Hepatocyte (in vitro differentiated cells): ENCODE results near the gene HES3. TPM values are rescaled to one million over a fixed set of nuclear protein-coding genes. Genes with fewer than 3 reads are reported as not detected.

ENCODE experiments used
- DNase-seq: peaks from one replicate; pipeline ENCODE4 v3.0.0-alpha.2; 2016; ENCODE audit warnings: low spot score
- H2AFZ ChIP-seq: fragments of 200-600 bp; sonication (generic); 2 replicates; pipeline ENCODE4 v1.6.0; 2016; ENCODE audit warnings: antibody characterized with exemption, mild to moderate bottlenecking
- H3K27ac ChIP-seq: fragments of 200-600 bp; sonication (generic); 2 replicates; pipeline ENCODE4 v1.5.1; 2016; ENCODE audit warnings: mild to moderate bottlenecking
- H3K27me3 ChIP-seq: fragments of 200-600 bp; sonication (generic); 2 replicates; pipeline ENCODE4 v1.6.1; 2016
- H3K36me3 ChIP-seq: fragments of 200-600 bp; sonication (generic); replicated peaks from 2 replicates; pipeline ENCODE4 v1.5.1; 2016; ENCODE audit warnings: low read depth; ENCODE audit not compliant: insufficient read depth
- H3K4me1 ChIP-seq: fragments of 200-600 bp; sonication (generic); 2 replicates; pipeline ENCODE4 v1.5.1; 2016; ENCODE audit warnings: mild to moderate bottlenecking, moderate library complexity; ENCODE audit not compliant: insufficient read depth
- H3K4me2 ChIP-seq: fragments of 200-600 bp; sonication (generic); 2 replicates; pipeline ENCODE4 v1.6.0; 2016
- H3K4me3 ChIP-seq: fragments of 200-600 bp; sonication (generic); 2 replicates; pipeline ENCODE4 v1.5.1; 2016; ENCODE audit warnings: mild to moderate bottlenecking
- H3K79me2 ChIP-seq: fragments of 200-600 bp; sonication (generic); 2 replicates; pipeline ENCODE4 v1.6.0; 2017; ENCODE audit warnings: mild to moderate bottlenecking
- H3K9me2 ChIP-seq: fragments of 200-600 bp; sonication (generic); replicated peaks from 2 replicates; pipeline ENCODE4 v1.6.0; 2017; ENCODE audit warnings: mild to moderate bottlenecking; ENCODE audit not compliant: insufficient read depth
- H3K9me3 ChIP-seq: fragments of 200-600 bp; sonication (generic); 2 replicates; pipeline ENCODE4 v1.5.1; 2016; ENCODE audit warnings: low read depth, mild to moderate bottlenecking
- H4K20me1 ChIP-seq: fragments of 200-600 bp; sonication (generic); 2 replicates; pipeline ENCODE4 v1.6.0; 2016; ENCODE audit warnings: mild to moderate bottlenecking; ENCODE audit not compliant: insufficient read depth, poor library complexity, severe bottlenecking
- CTCF ChIP-seq: fragments of 200-600 bp; sonication (generic); IDR thresholded peaks from 2 replicates; pipeline ENCODE4 v1.5.1; 2016; ENCODE audit warnings: antibody characterized with exemption, mild to moderate bottlenecking; ENCODE audit not compliant: poor library complexity
- EZH2 ChIP-seq: fragments of 200-600 bp; sonication (generic); IDR thresholded peaks from 2 replicates; pipeline ENCODE4 v1.6.1; 2016; ENCODE audit warnings: antibody characterized with exemption, mild to moderate bottlenecking, borderline replicate concordance
- EZH2phosphoT487 ChIP-seq: fragments of 200-600 bp; sonication (generic); IDR thresholded peaks from one replicate; pipeline ENCODE4 v1.6.1; 2018; ENCODE audit warnings: antibody characterized with exemption, mild to moderate bottlenecking, low read depth, moderate library complexity; ENCODE audit not compliant: unreplicated experiment, severe bottlenecking
- WGBS: methylation state at CpG from one replicate; pipeline ENCODE4 v1.1.6; 2016; ENCODE audit warnings: low lambda C conversion rate; ENCODE audit errors: missing lambda C conversion rate; 5-methylcytosine and 5-hydroxymethylcytosine counted together
- polyA plus RNA-seq: library from polyadenylated mRNA; unstranded; fragments of >200 nt; fragmentation: Nextera tagmentation; extraction: Ambion mirVana; gene quantifications from 2 replicates; pipeline ENCODE4 v1.2.1, GENCODE V29; 2016
- total RNA-seq: library from RNA; depleted of rRNA; stranded (reverse); fragments of >200 nt; gene quantifications from 2 replicates; pipeline ENCODE4 v1.2.3, GENCODE V29; 2014

The HES3 gene
- total and polyA plus RNA-seq, 2 experiments from 2014 or later = not detected

GRCh38 chr1:6259491-6260362, 15.7 kb downstream of the HES3 start:
- Histone ChIP-seq H3K36me3 (no peaks in the 10 kb centered on the region), H3K9me3 (no peaks in the 10 kb centered on the region), H3K4me2 (peak overlapping the region; percentile 96), H4K20me1 (peaks cover 6% of the 10 kb centered on the region), H3K4me1 (peaks cover 7% of the 10 kb centered on the region), H3K27me3 (no peaks in the 10 kb centered on the region), H3K27ac (peak overlapping the region; percentile 51), H3K4me3 (peak overlapping the region; percentile 52), H2AFZ (peak overlapping the region; percentile 78), H3K9me2 (no peaks in the 10 kb centered on the region), H3K79me2 (no peaks in the 10 kb centered on the region)
- TF ChIP-seq EZH2 (no peak), EZH2phosphoT487 (no peak), CTCF (no peak)
- peak; percentile 93 for DNase-seq
- 18% methylated on average over 26 of the region's 46 CpGs for WGBS

GRCh38 chr1:6260433-6260934, 16.5 kb downstream of the HES3 start:
- Histone ChIP-seq H3K4me3 (peak overlapping the region; percentile 52), H4K20me1 (peaks cover 6% of the 10 kb centered on the region), H3K36me3 (no peaks in the 10 kb centered on the region), H3K4me1 (peaks cover 7% of the 10 kb centered on the region), H3K79me2 (no peaks in the 10 kb centered on the region), H3K27me3 (no peaks in the 10 kb centered on the region), H3K27ac (peak overlapping the region; percentile 51), H2AFZ (peak overlapping the region; percentile 78), H3K4me2 (peak overlapping the region; percentile 96), H3K9me3 (no peaks in the 10 kb centered on the region), H3K9me2 (no peaks in the 10 kb centered on the region)
- WGBS = 1% methylated on average over 26 of the region's 61 CpGs
- peak; percentile 61 for DNase-seq
- TF ChIP-seq EZH2 (no peak), CTCF (no peak), EZH2phosphoT487 (no peak)

- peak within 1 kb of the TSS; percentile 78 for H2AFZ ChIP-seq
- H3K27ac ChIP-seq = peak within 1 kb of the TSS; percentile 77
- H3K27me3 ChIP-seq = no peaks in the 10 kb centered on the region
- H3K36me3 ChIP-seq = no peaks in the 10 kb centered on the region
- H3K9me3 ChIP-seq = no peaks in the 10 kb centered on the region
- peak; percentile 76 for DNase-seq
- H3K9me2 ChIP-seq = no peaks in the 10 kb centered on the region
- no peak for TF ChIP-seq CTCF
- TF ChIP-seq EZH2 = no peak
- no peak for TF ChIP-seq EZH2phosphoT487
- H3K4me3 ChIP-seq = peak within 1 kb of the TSS; percentile 70
- 2% methylated on average over 25 of the region's 78 CpGs for whole genome bisulfite sequencing
- H4K20me1 ChIP-seq = peaks cover 6% of the 10 kb centered on the region
- H3K4me2 ChIP-seq = peak within 1 kb of the TSS; percentile 99
- H3K79me2 ChIP-seq = no peaks in the 10 kb centered on the region
- peaks cover 7% of the 10 kb centered on the region for H3K4me1 ChIP-seq
These were observed 17.1 kb downstream of the HES3 start, which contains the start of gene GPR153 for GRCh38 chr1:6260961-6261614. Gene GPR153 (minus strand): TSS chr1:6261098. CDS start chr1:6254905, 6,193 bp downstream.
